Naive thymus-derived CD4-positive, alpha-beta T cell (primary cell): Measurements from ENCODE around the gene CENPA. TPM values are rescaled to one million over a fixed set of nuclear protein-coding genes. Genes with fewer than 3 reads are reported as not detected.

Experiments used
- ATAC-seq: fragments of 150-1000 bp; cut with Tn5 transposase; 2 replicates; pipeline ENCODE4 v1.10.0; 2021; ENCODE audit warnings: mild to moderate bottlenecking, moderate library complexity
- CTCF ChIA-PET: fragments of 350-600 bp; sonication (Branson Sonifier 250); formaldehyde crosslinking; loops from one replicate; lab custom pipeline; 2021; ENCODE audit warnings: antibody characterized with exemption; lab: Charles Lee
- POLR2A ChIA-PET: fragments of 350-600 bp; sonication (Branson Sonifier 250); formaldehyde crosslinking; loops from one replicate; lab custom pipeline; 2021; ENCODE audit warnings: antibody characterized with exemption, inconsistent platforms; lab: Charles Lee
- DNase-seq, 9 donors: peaks; one replicate each; pipeline versions ENCODE4 v3.0.0 to v3.0.0-alpha.2; 2020 to 2022; ENCODE audit warnings: mixed read lengths in 1 of 9
- H3K27ac ChIP-seq: one replicate; pipeline ENCODE4 v1.7.0; 2013; ENCODE audit warnings: mild to moderate bottlenecking, low read depth, low read length, moderate library complexity
- H3K27me3 ChIP-seq, 2 donors: one replicate each; pipeline ENCODE4 v1.7.0; 2013; ENCODE audit warnings: low read length in 2 of 2, mild to moderate bottlenecking in 2 of 2, moderate library complexity in 2 of 2; ENCODE audit not compliant: control insufficient read depth in 2 of 2, insufficient read depth in 2 of 2
- H3K36me3 ChIP-seq, 3 experiments: 1 replicate in 2 of 3; 2 replicates in 1 of 3; pipeline ENCODE4 v1.7.0; 2013; ENCODE audit warnings: low read length in 3 of 3, mild to moderate bottlenecking in 3 of 3, moderate library complexity in 1 of 3; ENCODE audit not compliant: insufficient read depth in 3 of 3, control insufficient read depth in 2 of 3
- H3K4me1 ChIP-seq, 2 donors: one replicate each; pipeline ENCODE4 v1.7.0; 2013; ENCODE audit warnings: low read length in 2 of 2, mild to moderate bottlenecking in 2 of 2, moderate library complexity in 1 of 2; ENCODE audit not compliant: control insufficient read depth in 2 of 2, insufficient read depth in 2 of 2
- H3K4me3 ChIP-seq: 2 replicates; pipeline ENCODE4 v1.7.0; 2013; ENCODE audit warnings: mild to moderate bottlenecking, low read length
- H3K9me3 ChIP-seq, 3 experiments: 1 replicate in 2 of 3; 2 replicates in 1 of 3; pipeline ENCODE4 v1.7.0; 2013; ENCODE audit warnings: low read length in 3 of 3; ENCODE audit not compliant: control insufficient read depth in 2 of 3
- H3K27ac Mint-ChIP-seq, 9 donors: one replicate each; pipeline ENCODE4 v1.8.0; 2020 to 2022; ENCODE audit warnings: mixed read lengths in 9 of 9, mild to moderate bottlenecking in 8 of 9, moderate library complexity in 5 of 9, inconsistent platforms in 2 of 9
- H3K27me3 Mint-ChIP-seq, 5 donors: one replicate each; pipeline ENCODE4 v1.8.0; 2021 to 2022; ENCODE audit warnings: mixed read lengths in 5 of 5, mild to moderate bottlenecking in 1 of 5
- H3K36me3 Mint-ChIP-seq, 5 donors: one replicate each; pipeline ENCODE4 v1.8.0; 2020 to 2022; ENCODE audit warnings: mixed read lengths in 5 of 5, mild to moderate bottlenecking in 3 of 5, inconsistent platforms in 1 of 5
- H3K4me1 Mint-ChIP-seq, 7 donors: one replicate each; pipeline ENCODE4 v1.8.0; 2020 to 2022; ENCODE audit warnings: mixed read lengths in 7 of 7, mild to moderate bottlenecking in 3 of 7, inconsistent platforms in 1 of 7
- H3K4me3 Mint-ChIP-seq, 10 donors: one replicate each; pipeline ENCODE4 v1.8.0; 2020 to 2022; ENCODE audit warnings: mild to moderate bottlenecking in 10 of 10, mixed read lengths in 10 of 10, moderate library complexity in 6 of 10, inconsistent platforms in 2 of 10
- H3K9me3 Mint-ChIP-seq, 11 donors: one replicate each; pipeline ENCODE4 v1.8.0; 2020 to 2022; ENCODE audit warnings: mixed read lengths in 11 of 11, mild to moderate bottlenecking in 4 of 11, inconsistent platforms in 1 of 11, moderate library complexity in 1 of 11
- intact Hi-C, 2 donors: fragments of 100-400 bp; cut with micrococcal nuclease; formaldehyde crosslinking; loops; one replicate each; pipeline ENCODE4 v1.15.1; 2023
- polyA plus RNA-seq, 2 donors: library from polyadenylated mRNA; unstranded; fragments of 300-500 nt; fragmentation: Illumina TruSeq; gene quantifications; one replicate each; pipeline ENCODE4 v1.2.3, GENCODE V29; 2021
- total RNA-seq, 6 experiments: library from RNA in 5 of 6; stranded (reverse) in 5 of 6; gene quantifications; 1 replicate in 5 of 6; 2 replicates in 1 of 6; pipeline ENCODE4 v1.2.3 and lab custom pipeline; 2021 to 2026

CENPA gene
- total and polyA plus RNA-seq, 7 experiments from 2014 or later = 0.37 to 25.6 (median 0.73) TPM; not detected in 4

GRCh38 chr2:26764906-26765305 lies 20.9 kb upstream of the CENPA start:
- POLR2A ChIA-PET = interaction anchor here (1.0 to 1.2 kb wide), 2 partner anchors 7 to 9 kb away, joined by 3 read pairs; no protein-coding TSS in a partner anchor
- Histone ChIP-seq H3K27ac (peak overlapping the region; percentile 82), H3K36me3 (peaks cover 0 to 6% (median 0%) of the 10 kb centered on the region in 3 experiments), H3K4me1 (peaks cover 23% of the 10 kb centered on the region in 2 donors), H3K9me3 (no peaks in the 10 kb centered on the region), H3K4me3 (peak overlapping the region; percentile 92), H3K27me3 (no peaks in the 10 kb centered on the region)
- no peak for DNase-seq
- intact Hi-C loops = loop anchor here (1.0 to 10.0 kb wide), 8 partner anchors 7 to 1793 kb away; partner anchors contain the start of genes ADGRF3 (in 2 of the 2), SELENOI (in 2 of the 2), AGBL5 (in 1 of the 2) and BABAM2 (in 1 of the 2)
- peak overlapping the region; percentile 85 to 97 (median 94) for H3K4me3 Mint-ChIP-seq
- H3K27me3 Mint-ChIP-seq = peaks cover 0 to 6% (median 0%) of the 10 kb centered on the region in 5 donors
- H3K36me3 Mint-ChIP-seq = peaks cover 0 to 3% (median 0%) of the 10 kb centered on the region in 5 donors
- no peak for ATAC-seq
- H3K4me1 Mint-ChIP-seq = peaks cover 31 to 60% (median 45%) of the 10 kb centered on the region in 7 donors
- peaks cover 0 to 3% (median 0%) of the 10 kb centered on the region in 11 donors for H3K9me3 Mint-ChIP-seq
- H3K27ac Mint-ChIP-seq = peak overlapping the region; percentile 62 to 97 (median 91)
- CTCF ChIA-PET = interaction anchor here (1.5 to 2.3 kb wide), 2 partner anchors 10 to 81 kb away, joined by 3 to 7 read pairs; no protein-coding TSS in a partner anchor

GRCh38 chr2:26765475-26766200 lies 20.2 kb upstream of the CENPA start:
- H3K27me3 Mint-ChIP-seq = peaks cover 0 to 6% (median 0%) of the 10 kb centered on the region in 5 donors
- ChIA-PET CTCF (interaction anchor here (1.5 to 2.3 kb wide), 2 partner anchors 9 to 80 kb away, joined by 3 to 7 read pairs; no protein-coding TSS in a partner anchor), POLR2A (interaction anchor here (0.5 to 1.2 kb wide), 2 partner anchors 8 to 496 kb away, joined by 3 to 4 read pairs; no protein-coding TSS in a partner anchor)
- H3K4me3 Mint-ChIP-seq = peak overlapping the region; percentile 85 to 97 (median 94)
- peak overlapping the region; percentile 82 for H3K27ac ChIP-seq
- peak overlapping the region; percentile 15 to 97 (median 89) for H3K27ac Mint-ChIP-seq
- peaks cover 0 to 6% (median 0%) of the 10 kb centered on the region in 3 experiments for H3K36me3 ChIP-seq
- peaks cover 0 to 3% (median 0%) of the 10 kb centered on the region in 11 donors for H3K9me3 Mint-ChIP-seq
- H3K4me1 Mint-ChIP-seq = peaks cover 32 to 68% (median 50%) of the 10 kb centered on the region in 7 donors
- DNase-seq (no peak), ATAC-seq (no peak)
- H3K4me1 ChIP-seq = peaks cover 23% of the 10 kb centered on the region in 2 donors
- peaks cover 0 to 3% (median 0%) of the 10 kb centered on the region in 5 donors for H3K36me3 Mint-ChIP-seq
- H3K27me3 ChIP-seq = no peaks in the 10 kb centered on the region
- no peak overlapping the region for H3K4me3 ChIP-seq
- no peaks in the 10 kb centered on the region for H3K9me3 ChIP-seq
- intact Hi-C loops = loop anchor here in 1 of 2 donors (2.0 to 10.0 kb wide), 3 partner anchors 285 to 731 kb away; partner anchors contain the start of genes AGBL5 and RAB10

- peaks cover 0 to 6% (median 0%) of the 10 kb centered on the region in 5 donors for H3K36me3 Mint-ChIP-seq
- ChIA-PET CTCF (interaction anchor here (2.3 kb wide), 1 partner anchor 79 kb away, joined by 7 read pairs; no protein-coding TSS in a partner anchor), POLR2A (interaction anchor here (0.8 kb wide), 1 partner anchor 18 kb away, joined by 4 read pairs; the partner anchor contains the start of gene CENPA)
- H3K27ac Mint-ChIP-seq = peak overlapping the region in 5 of 9 donors; percentile 18 to 84 (median 25)
- peaks cover 41 to 83% (median 64%) of the 10 kb centered on the region in 7 donors for H3K4me1 Mint-ChIP-seq
- peaks cover 32 to 38% of the 10 kb centered on the region in 2 donors for H3K4me1 ChIP-seq
- no peaks in the 10 kb centered on the region for H3K27me3 ChIP-seq
- peak overlapping the region in 3 of 10 donors; percentile 3 to 34 (median 30) for H3K4me3 Mint-ChIP-seq
- no peak for DNase-seq
- peaks cover 0 to 3% (median 0%) of the 10 kb centered on the region in 11 donors for H3K9me3 Mint-ChIP-seq
- H3K4me3 ChIP-seq = no peak overlapping the region
- no peak for ATAC-seq
- H3K36me3 ChIP-seq = peaks cover 0 to 6% (median 0%) of the 10 kb centered on the region in 3 experiments
- H3K27me3 Mint-ChIP-seq = peaks cover 0 to 5% (median 0%) of the 10 kb centered on the region in 5 donors
- H3K27ac ChIP-seq = no peak overlapping the region
- intact Hi-C loops = loop anchor here in 1 of 2 donors (10.0 kb wide), 2 partner anchors 582 to 732 kb away; partner anchors contain the start of gene RAB10
- no peaks in the 10 kb centered on the region for H3K9me3 ChIP-seq
Measured at GRCh38 chr2:26767129-26767528, 18.7 kb upstream of the CENPA start.

- peaks cover 0 to 3% (median 0%) of the 10 kb centered on the region in 11 donors for H3K9me3 Mint-ChIP-seq
- no peak overlapping the region for H3K27ac ChIP-seq
- H3K9me3 ChIP-seq = no peaks in the 10 kb centered on the region
- no peak overlapping the region for H3K4me3 Mint-ChIP-seq
- H3K36me3 Mint-ChIP-seq = peaks cover 0 to 8% (median 0%) of the 10 kb centered on the region in 5 donors
- ChIA-PET POLR2A (interaction anchor here (0.8 kb wide), 1 partner anchor 18 kb away, joined by 4 read pairs; the partner anchor contains the start of gene CENPA), CTCF (no interaction called here)
- H3K27ac Mint-ChIP-seq = peak overlapping the region in 2 of 9 donors; percentile 58 to 69
- DNase-seq (no peak), ATAC-seq (no peak)
- peaks cover 48 to 91% (median 72%) of the 10 kb centered on the region in 7 donors for H3K4me1 Mint-ChIP-seq
- H3K4me3 ChIP-seq = no peak overlapping the region
- peaks cover 0 to 6% (median 0%) of the 10 kb centered on the region in 3 experiments for H3K36me3 ChIP-seq
- peaks cover 0 to 2% (median 0%) of the 10 kb centered on the region in 5 donors for H3K27me3 Mint-ChIP-seq
- intact Hi-C loops = loop anchor here in 1 of 2 donors (10.0 kb wide), 2 partner anchors 583 to 733 kb away; partner anchors contain the start of gene RAB10
- H3K4me1 ChIP-seq = peaks cover 39 to 47% of the 10 kb centered on the region in 2 donors
- no peaks in the 10 kb centered on the region for H3K27me3 ChIP-seq
Measured at GRCh38 chr2:26767894-26768487, 17.9 kb upstream of the CENPA start.

- H3K4me3 ChIP-seq = no peak overlapping the region
- H3K9me3 ChIP-seq = no peaks in the 10 kb centered on the region
- ATAC-seq = no peak
- no peak overlapping the region for H3K27ac ChIP-seq
- Mint-ChIP-seq H3K4me3 (peak overlapping the region in 1 of 10 donors; percentile 21), H3K9me3 (peaks cover 0 to 3% (median 0%) of the 10 kb centered on the region in 11 donors), H3K4me1 (peaks cover 46 to 85% (median 68%) of the 10 kb centered on the region in 7 donors), H3K27me3 (no peaks in the 10 kb centered on the region), H3K27ac (peak overlapping the region in 3 of 9 donors; percentile 29 to 76 (median 69)), H3K36me3 (peaks cover 0 to 8% (median 0%) of the 10 kb centered on the region in 5 donors)
- intact Hi-C loops = loop anchor here in 1 of 2 donors (10.0 kb wide), 2 partner anchors 584 to 734 kb away; partner anchors contain the start of gene RAB10
- no peaks in the 10 kb centered on the region for H3K27me3 ChIP-seq
- DNase-seq = no peak
- ChIA-PET POLR2A (no interaction called here), CTCF (no interaction called here)
- peaks cover 35 to 47% of the 10 kb centered on the region in 2 donors for H3K4me1 ChIP-seq
- H3K36me3 ChIP-seq = peaks cover 0 to 6% (median 0%) of the 10 kb centered on the region in 3 experiments
Measured at GRCh38 chr2:26768759-26769088, 17.1 kb upstream of the CENPA start.
